HG02642 (cell line): ENCODE measurements around the gene LIPI.
"Not testable (repeated sequence)": the region's sequence is repeated elsewhere in the genome, so short reads cannot be mapped to it uniquely, and the experiment has no call there.

Experiments
- ATAC-seq: cut with Tn5 transposase; IDR thresholded peaks from one replicate; pipeline ENCODE4 v1.9.1; 2021; ENCODE audit warnings: mild to moderate bottlenecking; ENCODE audit not compliant: unreplicated experiment, poor library complexity

LIPI gene

DNA sequence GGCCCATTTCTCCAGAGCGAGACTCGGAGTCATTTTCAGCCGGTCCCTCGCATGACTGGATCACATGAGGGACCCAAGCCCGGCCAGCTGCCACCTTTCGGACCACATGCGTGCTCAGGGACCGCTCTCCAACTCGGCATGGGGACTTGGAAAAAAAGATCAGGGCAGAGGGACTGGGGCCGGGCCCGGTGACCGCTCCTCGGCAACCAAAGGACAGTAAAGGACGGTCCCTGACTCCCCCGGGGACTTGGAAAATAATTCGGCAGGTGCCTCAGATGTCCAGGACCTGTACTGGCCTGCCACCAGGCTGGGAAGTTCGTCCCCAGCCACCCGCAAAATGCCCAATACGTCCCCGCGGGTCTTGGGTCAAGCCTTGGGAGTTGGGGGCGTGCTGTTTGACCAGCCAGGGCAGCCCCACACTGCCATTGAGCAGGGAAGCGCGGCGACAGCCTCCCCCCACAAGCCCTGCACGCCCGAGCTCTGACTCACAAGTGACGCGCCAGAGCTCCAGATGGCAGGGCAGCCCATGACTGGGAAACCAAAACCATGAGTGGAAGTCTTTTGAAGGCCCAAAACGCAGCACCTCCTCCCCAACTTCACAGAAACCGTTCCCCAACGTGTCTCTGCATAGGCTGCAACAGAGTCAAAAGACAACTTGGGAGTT, 134.5 kb downstream of the LIPI start:
- no peak for ATAC-seq

DNA sequence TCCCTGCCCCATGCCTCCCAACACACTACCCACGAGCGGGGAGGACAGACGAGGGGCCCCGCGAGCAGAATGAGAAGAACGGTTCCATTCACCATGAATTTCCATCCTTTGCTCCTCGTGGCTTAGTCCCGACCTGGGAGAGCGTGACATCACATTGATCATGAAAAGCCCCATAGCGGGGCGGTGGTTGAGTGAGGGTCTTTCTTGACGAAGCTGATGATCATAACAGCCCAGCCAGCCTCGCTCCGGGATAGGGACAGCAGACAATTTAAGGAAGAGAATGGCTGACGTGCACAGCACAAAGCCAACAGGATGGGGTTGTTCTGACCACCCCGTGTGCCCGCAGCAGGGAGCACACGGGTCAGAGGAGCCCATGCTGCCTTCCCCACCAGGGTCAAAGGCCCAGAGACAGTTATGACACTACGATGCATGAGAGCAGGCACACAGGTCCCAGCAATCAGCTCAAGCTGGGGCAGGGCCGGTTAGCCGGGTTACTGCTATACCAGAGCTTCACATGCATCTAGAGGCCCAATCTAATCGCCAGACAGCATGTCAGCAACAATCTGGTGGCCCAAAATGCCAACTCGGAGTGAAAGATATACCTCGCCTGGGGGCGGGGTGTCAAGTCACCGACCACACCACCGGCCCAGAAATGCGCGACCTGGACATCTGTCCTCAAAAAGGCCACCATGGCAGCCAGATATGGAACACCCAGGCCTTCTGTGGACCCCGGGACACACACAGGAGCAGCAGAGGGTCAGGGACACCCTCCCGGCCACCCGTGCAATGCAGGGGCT, 135.2 kb downstream of the LIPI start:
- no peak for ATAC-seq

- no peak for ATAC-seq
These were observed 136.6 kb downstream of the LIPI start for GRCh38 chr21:14074177-14074576.

DNA sequence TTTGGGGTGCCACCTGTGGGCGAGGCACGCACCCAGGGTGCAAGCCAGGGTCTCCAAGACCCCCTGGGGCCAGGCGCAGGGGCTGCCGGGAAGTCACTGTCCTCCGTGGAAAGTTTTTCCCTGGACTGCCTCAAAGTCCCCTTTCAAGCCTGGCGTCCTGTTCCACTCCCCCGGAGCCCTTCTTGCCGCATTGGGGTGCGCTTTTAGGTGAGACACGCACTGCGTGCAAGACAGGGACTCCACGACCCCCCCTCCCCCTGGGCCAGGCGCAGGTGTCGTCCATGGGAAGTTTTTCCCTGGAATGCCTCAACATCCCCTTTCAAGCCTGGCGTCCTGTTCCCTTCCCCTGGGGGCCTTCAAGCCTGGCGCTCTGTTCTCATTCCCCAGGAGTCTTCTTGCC, 137.1 kb downstream of the LIPI start:
- no peak for ATAC-seq

DNA sequence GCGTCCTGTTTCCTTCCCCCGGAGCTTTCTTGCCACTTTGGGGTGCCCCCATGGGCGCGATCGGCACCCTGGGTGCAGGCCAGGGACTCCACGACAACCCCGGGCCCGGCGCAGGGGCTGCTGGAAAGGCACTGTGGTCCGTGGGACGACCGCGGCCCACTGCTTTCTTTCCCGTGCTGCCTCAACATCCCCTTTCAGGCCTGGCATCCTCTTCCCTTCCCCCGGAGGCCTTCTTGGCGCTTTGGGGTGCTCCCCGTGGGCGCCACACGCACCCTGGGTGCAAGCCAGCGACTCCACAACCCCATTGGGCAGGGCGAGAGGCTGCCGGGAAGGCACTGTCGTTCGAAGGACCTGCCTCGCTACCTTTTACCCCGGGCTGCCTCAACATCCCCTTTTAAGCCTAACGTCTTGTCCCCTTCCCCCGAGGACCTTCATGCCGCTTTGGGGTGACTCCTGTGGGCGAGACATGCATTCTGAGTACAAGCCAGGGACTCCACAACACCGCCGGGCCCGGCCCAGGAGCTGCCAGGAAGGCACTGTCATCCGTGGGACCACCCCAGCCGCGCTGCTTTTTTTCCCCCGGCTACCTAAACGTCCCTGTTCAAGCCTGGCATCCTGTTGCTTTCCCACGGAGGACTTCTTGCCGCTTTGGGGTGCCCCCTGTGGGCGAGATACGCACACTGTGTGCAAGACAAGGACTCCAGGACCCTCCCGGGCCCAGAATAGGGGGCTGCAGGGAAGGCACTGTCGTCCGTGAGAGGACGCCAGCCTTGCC, 137.8 kb downstream of the LIPI start:
- no peak for ATAC-seq

GRCh38 chr21:14071902-14072734, 138.6 kb downstream of the LIPI start:
- no peak for ATAC-seq

DNA sequence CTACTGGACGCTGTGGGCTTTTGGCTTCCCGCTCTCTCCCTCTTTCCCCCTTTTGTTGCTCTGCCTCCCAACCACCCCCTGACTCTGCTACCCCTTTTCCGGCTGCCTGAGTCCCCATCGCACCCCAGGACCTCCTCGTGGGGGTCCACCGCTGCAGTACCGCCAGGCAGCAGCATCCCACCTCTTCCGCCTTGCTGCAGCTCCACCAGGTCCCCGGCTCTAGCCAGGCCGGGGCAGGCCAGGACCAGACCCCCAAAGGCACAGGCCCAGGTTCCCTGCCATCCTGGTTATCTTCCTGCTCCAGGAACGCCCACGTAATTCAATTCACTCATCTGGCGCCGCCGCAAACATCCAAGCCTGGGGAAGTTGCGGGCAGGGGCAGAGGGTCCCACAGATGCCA, 139.8 kb downstream of the LIPI start:
- no peak for ATAC-seq

DNA sequence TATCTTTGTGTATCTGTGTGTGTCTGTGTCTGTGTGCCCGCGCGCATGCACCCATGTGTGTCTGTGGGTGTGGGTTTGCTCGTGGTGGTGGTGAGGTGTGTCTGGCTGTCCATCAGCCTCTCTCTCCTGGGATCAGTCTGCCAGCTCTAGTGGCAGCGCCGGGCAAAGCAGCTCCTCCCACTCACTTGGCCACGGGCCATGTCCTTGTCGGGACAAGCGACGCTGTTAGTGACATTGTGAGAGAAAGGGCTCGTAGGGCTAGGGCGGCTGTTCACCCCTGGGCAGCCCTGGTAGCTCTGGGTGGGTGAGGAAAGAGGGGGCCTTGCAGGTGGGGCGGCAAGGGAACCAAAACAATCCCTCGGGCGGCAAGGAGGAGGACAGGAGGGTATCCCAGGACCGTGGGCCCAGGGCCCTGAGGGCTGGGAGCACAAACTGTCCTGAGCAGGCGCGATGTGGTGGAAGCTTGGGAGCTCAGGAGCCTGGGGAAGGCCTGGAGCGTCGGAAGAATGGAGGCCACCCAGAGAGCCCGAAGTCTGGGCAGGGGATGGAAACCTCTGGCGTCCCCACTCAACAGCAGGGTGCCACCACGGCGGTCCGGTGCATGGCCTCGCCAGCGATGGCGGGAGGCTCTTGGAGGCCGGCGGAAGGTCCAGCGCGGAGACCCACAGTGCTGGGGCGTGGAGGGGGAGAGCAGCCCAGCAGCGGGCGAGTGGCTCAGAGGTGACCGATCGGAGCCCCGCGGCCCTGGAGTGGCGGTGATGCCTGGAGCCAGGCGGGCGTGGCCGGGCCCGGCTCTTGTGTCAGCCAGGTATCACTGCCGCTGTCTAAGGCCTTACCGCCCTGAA, 140.5 kb downstream of the LIPI start:
- ATAC-seq, result no peak

DNA sequence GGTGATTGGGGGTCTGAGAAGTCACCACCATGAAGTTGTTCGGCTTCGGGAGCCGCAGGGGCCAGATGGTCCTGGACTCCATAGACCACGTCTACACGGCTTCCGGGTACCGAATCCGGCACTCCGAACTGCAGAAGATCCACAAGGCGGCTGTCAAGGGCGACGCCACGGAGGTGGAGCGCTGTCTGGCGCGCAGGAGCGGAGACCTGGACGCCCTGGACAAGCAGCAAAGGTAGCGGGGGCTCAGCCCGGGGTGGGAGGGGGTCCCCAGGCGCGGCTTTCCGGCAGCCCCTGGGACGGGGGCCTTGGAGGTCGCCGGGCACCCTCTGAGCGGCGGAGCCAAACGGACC, 146.5 kb downstream of the LIPI start:
- ATAC-seq, result no peak

GRCh38 chr21:14063620-14064295, 147.0 kb downstream of the LIPI start:
- ATAC-seq, result not testable (repeated sequence)

GRCh38 chr21:14062684-14063083, 148.1 kb downstream of the LIPI start:
- not testable (repeated sequence) for ATAC-seq

- ATAC-seq, result not testable (repeated sequence)
These were observed 148.9 kb downstream of the LIPI start for GRCh38 chr21:14061820-14062219.

GRCh38 chr21:14058995-14059627, 151.6 kb downstream of the LIPI start:
- not testable (repeated sequence) for ATAC-seq
